IMR-90 (cell line): ENCODE measurements around the gene TMPRSS6. TPM values are rescaled to one million over a fixed set of nuclear protein-coding genes. Genes with fewer than 3 reads are reported as not detected.

Experiments
- ATAC-seq: fragments of 200-7000 bp; cut with Tn5 transposase; 2 replicates; pipeline ENCODE4 v1.9.1; 2020; ENCODE audit warnings: low read depth, mild to moderate bottlenecking, moderate library complexity
- BruUV-seq: library from RNA; stranded (reverse); fragments of 400-500 nt; replicated peaks from 2 replicates; lab custom pipeline; 2021; lab: Mats Ljungman, UMichigan
- CTCF ChIA-PET: fragments of 300-600 bp; formaldehyde crosslinking; extraction: SDS; loops from one replicate; lab custom pipeline; 2021; ENCODE audit warnings: antibody characterized with exemption; lab: Yijun Ruan, JAX
- POLR2A ChIA-PET: fragments of 300-600 bp; sonication (Branson Sonifier 250); formaldehyde crosslinking; loops from one replicate; lab custom pipeline; 2022; ENCODE audit warnings: antibody characterized with exemption; ENCODE audit not compliant: unreplicated experiment; lab: Charles Lee
- DNase-seq: peaks from one replicate; pipeline ENCODE4 v3.0.0; 2013
- H2AFZ ChIP-seq: replicated peaks from 2 replicates; pipeline ENCODE3; 2013; ENCODE audit warnings: low read length, mild to moderate bottlenecking; ENCODE audit not compliant: poor library complexity
- H2AK5ac ChIP-seq: 2 replicates; pipeline ENCODE4 v1.6.1; 2013; ENCODE audit warnings: low read depth, low read length, inconsistent platforms
- H2AK9ac ChIP-seq: replicated peaks from 2 replicates; pipeline ENCODE3; 2013; ENCODE audit warnings: mild to moderate bottlenecking, low read depth, low read length, moderate library complexity; ENCODE audit not compliant: poor library complexity
- H2BK120ac ChIP-seq: 2 replicates; pipeline ENCODE4 v1.6.1; 2013; ENCODE audit warnings: low read depth, low read length, inconsistent platforms
- H2BK15ac ChIP-seq: 3 replicates; pipeline ENCODE4 v1.6.1; 2013; ENCODE audit warnings: low read depth, low read length, inconsistent platforms
- H2BK20ac ChIP-seq: 2 replicates; pipeline ENCODE4 v1.6.1; 2013; ENCODE audit warnings: low read depth, mild to moderate bottlenecking, inconsistent platforms, low read length, moderate library complexity
- H2BK5ac ChIP-seq: 2 replicates; pipeline ENCODE4 v1.6.1; 2013; ENCODE audit warnings: mild to moderate bottlenecking, low read depth, low read length, inconsistent platforms; ENCODE audit not compliant: poor library complexity, severe bottlenecking
- H3K14ac ChIP-seq: replicated peaks from 2 replicates; pipeline ENCODE4 v1.6.1; 2013; ENCODE audit warnings: low read depth, low read length, inconsistent platforms
- H3K18ac ChIP-seq: 2 replicates; pipeline ENCODE4 v1.6.1; 2013; ENCODE audit warnings: low read depth, low read length, control low read depth
- H3K23ac ChIP-seq: 2 replicates; pipeline ENCODE4 v1.6.1; 2013; ENCODE audit warnings: low read depth, low read length, inconsistent platforms
- H3K27ac ChIP-seq: 2 replicates; pipeline ENCODE4 v1.5.1; 2013; ENCODE audit warnings: mild to moderate bottlenecking, control low read depth, low read length; ENCODE audit not compliant: insufficient read depth
- H3K27me3 ChIP-seq: 2 replicates; pipeline ENCODE4 v1.6.1; 2013; ENCODE audit warnings: low read length; ENCODE audit not compliant: control insufficient read depth, insufficient read depth
- H3K36me3 ChIP-seq: 2 replicates; pipeline ENCODE4 v1.6.1; 2013; ENCODE audit warnings: low read length, mixed read lengths; ENCODE audit not compliant: control insufficient read depth, insufficient read depth
- H3K4ac ChIP-seq: 2 replicates; pipeline ENCODE4 v1.6.1; 2013; ENCODE audit warnings: low read depth, low read length, inconsistent platforms
- H3K4me1 ChIP-seq: 2 replicates; pipeline ENCODE4 v1.6.1; 2013; ENCODE audit warnings: low read length, mixed read lengths; ENCODE audit not compliant: control insufficient read depth, insufficient read depth
- H3K4me2 ChIP-seq: 2 replicates; pipeline ENCODE4 v1.6.1; 2013; ENCODE audit warnings: low read depth, mild to moderate bottlenecking, control low read depth, low read length, moderate library complexity
- H3K4me3 ChIP-seq: 2 replicates; pipeline ENCODE4 v1.5.1; 2013; ENCODE audit warnings: low read depth, mild to moderate bottlenecking, control low read depth, low read length, moderate library complexity; ENCODE audit not compliant: insufficient read depth
- H3K56ac ChIP-seq: 2 replicates; pipeline ENCODE4 v1.6.1; 2013; ENCODE audit warnings: low read length, inconsistent platforms; ENCODE audit not compliant: insufficient read depth; ENCODE audit errors: extremely low read depth
- H3K79me1 ChIP-seq, 2 experiments: 2 replicates each; pipeline ENCODE4 v1.6.1; 2013; ENCODE audit warnings: low read length in 2 of 2, inconsistent platforms in 1 of 2, low read depth in 1 of 2
- H3K9ac ChIP-seq: 2 replicates; pipeline ENCODE4 v1.6.1; 2013; ENCODE audit warnings: low read depth, low read length, control low read depth
- H3K9me1 ChIP-seq: 2 replicates; pipeline ENCODE4 v1.6.1; 2013; ENCODE audit warnings: low read length, inconsistent platforms; ENCODE audit not compliant: insufficient read depth
- H3K9me3 ChIP-seq: 2 replicates; pipeline ENCODE4 v1.6.1; 2013; ENCODE audit warnings: low read length; ENCODE audit not compliant: control insufficient read depth, insufficient read depth
- H4K20me1 ChIP-seq: 2 replicates; pipeline ENCODE4 v1.6.1; 2013; ENCODE audit warnings: low read length, inconsistent platforms; ENCODE audit not compliant: insufficient read depth
- H4K5ac ChIP-seq: 2 replicates; pipeline ENCODE4 v1.6.1; 2013; ENCODE audit warnings: mild to moderate bottlenecking, low read depth, low read length, control low read depth
- H4K8ac ChIP-seq, 2 experiments: 2 replicates each; pipeline ENCODE4 v1.6.1; 2013; ENCODE audit warnings: low read depth in 2 of 2, low read length in 2 of 2, control low read depth in 1 of 2, inconsistent platforms in 1 of 2
- H4K91ac ChIP-seq: 2 replicates; pipeline ENCODE4 v1.6.1; 2013; ENCODE audit warnings: low read depth, low read length, inconsistent platforms; ENCODE audit not compliant: insufficient read depth
- BHLHE40 ChIP-seq: fragments of 150-350 bp; IDR thresholded peaks from 2 replicates; pipeline ENCODE4 v1.6.1; 2016; ENCODE audit warnings: mild to moderate bottlenecking, low read depth, low read length
- MAFK ChIP-seq: IDR thresholded peaks from 2 replicates; pipeline ENCODE4 v1.6.1; 2012; ENCODE audit warnings: low read depth, low read length, improper control_type of control experiment
- POLR2A ChIP-seq: IDR thresholded peaks from 2 replicates; pipeline ENCODE4 v1.6.1; 2012; ENCODE audit warnings: mild to moderate bottlenecking, low read depth, low read length
- RCOR1 ChIP-seq: IDR thresholded peaks from 2 replicates; pipeline ENCODE4 v1.6.1; 2012; ENCODE audit warnings: mild to moderate bottlenecking, low read length, improper control_type of control experiment; ENCODE audit not compliant: insufficient replicate concordance
- RFX5 ChIP-seq: IDR thresholded peaks from 2 replicates; pipeline ENCODE4 v1.8.0; 2012; ENCODE audit warnings: low read depth, mild to moderate bottlenecking, low read length, moderate library complexity
- USF2 ChIP-seq: fragments of 150-350 bp; IDR thresholded peaks from 2 replicates; pipeline ENCODE4 v1.6.1; 2017; ENCODE audit warnings: mild to moderate bottlenecking, antibody characterized with exemption, low read length, low read depth
- WGBS, 2 experiments: methylation state at CpG; one replicate each; pipeline versions ENCODE4 v1.1.5 to v1.1.7; 2013; ENCODE audit warnings: missing lambda C conversion rate in 2 of 2; ENCODE audit not compliant: insufficient read length in 1 of 2; ENCODE audit errors: extremely low coverage in 2 of 2; 5-methylcytosine and 5-hydroxymethylcytosine counted together
- dilution Hi-C: fragments of 300-500 bp; cut with HindIII; formaldehyde crosslinking; loops from one replicate; pipeline ENCODE4 v1.14.3; 2018; ENCODE audit warnings: low sequenced_read_pairs; ENCODE audit not compliant: unreplicated experiment
- in situ Hi-C: fragments of 300-500 bp; cut with MboI; formaldehyde crosslinking; loops from 3 replicates; pipeline ENCODE4 v1.14.3; 2019; ENCODE audit warnings: low sequenced_read_pairs, inconsistent platforms, mixed read lengths
- intact Hi-C: fragments of 100-400 bp; cut with micrococcal nuclease; formaldehyde crosslinking; loops from 2 replicates; pipeline ENCODE4 v1.10.0; 2022
- polyA plus RNA-seq, 3 experiments: library from polyadenylated mRNA; depleted of rRNA; stranded (reverse); fragments of >200 nt; gene quantifications; 2 replicates each; pipeline ENCODE4 v1.2.3, GENCODE V29; 2012; ENCODE audit warnings: low replicate concordance in 1 of 3
- total RNA-seq: library from RNA; depleted of rRNA; stranded (reverse); fragments of >200 nt; gene quantifications from 2 replicates; pipeline ENCODE4 v1.2.3, GENCODE V29; 2012

TMPRSS6 gene
- total and polyA plus RNA-seq, 2 of the 4 experiments (the other 2 are of a cell fraction) = not detected

DNA sequence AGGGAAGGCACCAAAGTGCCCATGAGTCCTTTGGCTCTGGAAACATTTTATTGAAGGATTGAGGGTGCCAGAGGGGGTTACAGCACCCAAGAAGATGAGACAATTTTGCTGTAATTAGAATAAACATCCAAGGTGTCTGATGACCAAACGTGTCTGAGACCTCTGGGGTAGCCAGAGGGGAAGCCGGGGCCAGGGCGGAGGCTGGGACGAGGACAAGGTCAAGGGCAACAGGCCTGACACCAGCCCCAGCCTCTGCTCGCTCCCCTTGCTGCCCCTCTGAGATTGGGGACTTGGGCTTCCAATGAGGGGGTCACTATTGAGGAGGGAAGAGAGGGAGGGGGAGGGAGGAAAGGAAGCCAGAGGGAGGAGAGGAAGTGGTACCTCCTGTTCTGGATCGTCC is 25.6 kb downstream of the TMPRSS6 start:
- Histone ChIP-seq H3K9me1 (no peaks in the 10 kb centered on the region), H2BK20ac (no peak overlapping the region), H3K4me2 (no peak overlapping the region), H3K36me3 (no peaks in the 10 kb centered on the region), H3K4ac (no peak overlapping the region), H3K27me3 (peaks cover 40% of the 10 kb centered on the region), H4K8ac (no peak overlapping the region), H2AK5ac (no peak overlapping the region), H3K79me1 (no peaks in the 10 kb centered on the region), H3K4me1 (no peaks in the 10 kb centered on the region), H4K5ac (no peak overlapping the region), H2AFZ (no peak overlapping the region), H4K20me1 (no peaks in the 10 kb centered on the region), H2BK5ac (no peak overlapping the region), H3K56ac (no peak overlapping the region), H3K14ac (no peak overlapping the region), H3K9ac (no peak overlapping the region), H3K23ac (no peak overlapping the region), H4K91ac (no peak overlapping the region), H2BK120ac (no peak overlapping the region), H3K9me3 (no peaks in the 10 kb centered on the region), H3K27ac (no peak overlapping the region), H3K4me3 (no peak overlapping the region), H2AK9ac (no peak overlapping the region), H3K18ac (no peak overlapping the region), H2BK15ac (no peak overlapping the region)
- ChIA-PET POLR2A (no interaction called here), CTCF (no interaction called here)
- DNase-seq (no peak), ATAC-seq (no peak)
- BruUV-seq = no TSS peak
- TF ChIP-seq BHLHE40 = no peak
- TF ChIP-seq POLR2A = no peak
- no peak for TF ChIP-seq RCOR1
- no peak for TF ChIP-seq MAFK
- no peak for TF ChIP-seq USF2
- no peak for TF ChIP-seq RFX5
- in situ Hi-C loops = no loop called here
- dilution Hi-C loops = no loop called here
- WGBS, 2 experiments = 52% methylated on average over 5 of the region's 6 CpGs; no CpG with 5 or more reads in 1 of the 2 experiments
- intact Hi-C loops = no loop called here
